ENCODE data around the gene MUC5B.

GRCh38 chr11:1281974-1282365, 59.1 kb downstream of the MUC5B start:
- TF ChIP-seq EZH2 (IDR thresholded peaks at IDR 0.05; ENCODE audit: insufficient read depth, poor library complexity, severe bottlenecking) (no peak), EZH2phosphoT487 (IDR thresholded peaks at IDR 0.05; ENCODE audit: insufficient read depth, low read depth) (no peak)
